HL-60 (cell line): Measurements from ENCODE around the gene NLGN1.

ENCODE experiments used
- DNase-seq, 2 experiments: peaks; one replicate each; pipeline ENCODE4 v3.0.0-alpha.2; 2010 to 2020; ENCODE audit warnings: low read depth in 1 of 2, low spot score in 1 of 2
- H3K27ac ChIP-seq: fragments of 250-450 bp; sonication (Bioruptor Pico); replicated peaks from 2 replicates; pipeline ENCODE4 v1.5.1; 2020; ENCODE audit warnings: mild to moderate bottlenecking, moderate library complexity
- H3K27me3 ChIP-seq: fragments of 250-450 bp; sonication (Bioruptor Pico); 2 replicates; pipeline ENCODE4 v1.5.1; 2021; ENCODE audit warnings: mild to moderate bottlenecking, moderate library complexity; ENCODE audit not compliant: insufficient read depth, poor library complexity, severe bottlenecking
- H3K4me3 ChIP-seq: replicated peaks from 2 replicates; pipeline ENCODE4 v1.5.1; 2011; ENCODE audit warnings: mild to moderate bottlenecking, control low read depth, low read length; ENCODE audit not compliant: insufficient read depth
- CTCF ChIP-seq: IDR thresholded peaks from one replicate; pipeline ENCODE4 v1.5.1; 2011; ENCODE audit warnings: low read length, control low read depth, inconsistent platforms; ENCODE audit not compliant: insufficient read depth
- GABPA ChIP-seq: IDR thresholded peaks from 2 replicates; pipeline ENCODE4 v1.6.1; 2012; ENCODE audit warnings: low read depth
- POLR2AphosphoS5 ChIP-seq: IDR thresholded peaks from 2 replicates; pipeline ENCODE4 v1.6.1; 2012; ENCODE audit warnings: low read depth
- REST ChIP-seq: IDR thresholded peaks from 2 replicates; pipeline ENCODE4 v1.6.1; 2012; ENCODE audit warnings: low read depth; ENCODE audit not compliant: insufficient replicate concordance
- SPI1 ChIP-seq: IDR thresholded peaks from 2 replicates; pipeline ENCODE4 v1.6.1; 2012; ENCODE audit warnings: low read depth, mild to moderate bottlenecking, borderline replicate concordance

Gene NLGN1

GRCh38 chr3:173395412-173396181 lies 1.9 kb upstream of the NLGN1 start:
- peak; percentile 30 to 77 for DNase-seq
- H3K27ac ChIP-seq = no peak overlapping the region
- peaks cover 50% of the 10 kb centered on the region for H3K27me3 ChIP-seq
- peak overlapping the region; percentile 43 for H3K4me3 ChIP-seq
- no peak for TF ChIP-seq GABPA
- TF ChIP-seq CTCF = no peak
- TF ChIP-seq POLR2AphosphoS5 = no peak
- TF ChIP-seq SPI1 = no peak
- TF ChIP-seq REST = no peak

- TF ChIP-seq SPI1 = no peak
- no peak for TF ChIP-seq REST
- TF ChIP-seq POLR2AphosphoS5 = no peak
- Histone ChIP-seq H3K27me3 (peaks cover 50% of the 10 kb centered on the region), H3K27ac (no peak overlapping the region), H3K4me3 (no peak overlapping the region)
- no peak for DNase-seq
Measured at GRCh38 chr3:173396191-173397041, 1.1 kb upstream of the NLGN1 start.

GRCh38 chr3:173398111-173398479 lies 551 bp downstream of the NLGN1 start:
- no peak for DNase-seq
- TF ChIP-seq REST (no peak), SPI1 (no peak), POLR2AphosphoS5 (no peak), GABPA (no peak), CTCF (no peak)
- no peak overlapping the region for H3K27ac ChIP-seq
- H3K27me3 ChIP-seq = peaks cover 50% of the 10 kb centered on the region
- no peak overlapping the region for H3K4me3 ChIP-seq
